Heart left ventricle (tissue), 16 donors: ENCODE results near the gene RCOR2. TPM values are rescaled to one million over a fixed set of nuclear protein-coding genes. Genes with fewer than 3 reads are reported as not detected.

Experiments
- ATAC-seq, 4 donors: fragments of 200-7000 bp; cut with Tn5 transposase; one replicate each; pipeline ENCODE4 v1.9.1; 2020 to 2022; ENCODE audit warnings: moderate library complexity in 4 of 4, mild to moderate bottlenecking in 3 of 4, moderate number of reproducible peaks in 1 of 4
- DNase-seq, 5 donors: peaks; one replicate each; pipeline ENCODE4 v3.0.0-alpha.2; 2020
- H3K27ac ChIP-seq, 12 donors: fragments of 200-600 bp; sonication (generic) in 4 of 12; one replicate each; pipeline versions ENCODE4 v1.5.0 to v1.8.0; 2016 to 2022; ENCODE audit warnings: mild to moderate bottlenecking in 2 of 12
- H3K27me3 ChIP-seq, 9 donors: fragments of 200-600 bp; sonication (generic) in 2 of 9; one replicate each; pipeline versions ENCODE4 v1.5.1 to v1.8.0; 2016 to 2022; ENCODE audit warnings: mild to moderate bottlenecking in 3 of 9
- H3K36me3 ChIP-seq, 9 donors: fragments of 200-600 bp; sonication (generic) in 2 of 9; one replicate each; pipeline versions ENCODE4 v1.5.0 to v1.8.0; 2018 to 2022; ENCODE audit warnings: mild to moderate bottlenecking in 2 of 9
- H3K4me1 ChIP-seq, 12 donors: fragments of 200-600 bp; sonication (generic) in 4 of 12; one replicate each; pipeline versions ENCODE4 v1.5.0 to v1.8.0; 2016 to 2022; ENCODE audit warnings: mild to moderate bottlenecking in 3 of 12
- H3K4me3 ChIP-seq, 12 donors: fragments of 200-600 bp; sonication (generic) in 4 of 12; one replicate each; pipeline versions ENCODE4 v1.5.0 to v1.8.0; 2017 to 2022; ENCODE audit warnings: mild to moderate bottlenecking in 9 of 12, moderate library complexity in 4 of 12
- H3K9me3 ChIP-seq, 12 donors: fragments of 200-600 bp; sonication (generic) in 4 of 12; one replicate each; pipeline versions ENCODE4 v1.5.0 to v1.8.0; 2016 to 2022; ENCODE audit warnings: mild to moderate bottlenecking in 1 of 12
- CTCF ChIP-seq, 12 donors: fragments of 200-600 bp; sonication (generic) in 4 of 12; IDR thresholded peaks; one replicate each; pipeline versions ENCODE4 v1.5.0 to v1.8.0; 2018 to 2022; ENCODE audit warnings: antibody characterized with exemption in 12 of 12, mild to moderate bottlenecking in 5 of 12
- POLR2A ChIP-seq, 2 donors: fragments of 450-650 bp; IDR thresholded peaks; one replicate each; pipeline ENCODE4 v1.6.1; 2017; ENCODE audit warnings: antibody characterized with exemption in 2 of 2, mild to moderate bottlenecking in 2 of 2, moderate library complexity in 2 of 2
- WGBS, 4 donors: extraction: QIAGEN DNeasy Blood & Tissue Kit in 2 of 4; methylation state at CpG; one replicate each; pipeline versions ENCODE4 v1.1.5 to v1.1.7; 2013 to 2018; 5-methylcytosine and 5-hydroxymethylcytosine counted together
- intact Hi-C, 10 donors: fragments of 100-400 bp; cut with DNase I; formaldehyde crosslinking; loops; one replicate each; pipeline versions ENCODE4 v1.11.1 to v1.14.2; 2022
- polyA plus RNA-seq, 2 donors: library from polyadenylated mRNA; stranded (reverse); fragments of 200-250 nt; gene quantifications; one replicate each; pipeline ENCODE4 v1.2.3, GENCODE V29; 2013
- total RNA-seq, 9 donors: library from RNA; depleted of rRNA in 2 of 9; stranded (reverse); fragments of >200 nt in 2 of 9; fragmentation: NEBNext Ultra II Directional in 3 of 9; extraction: Animal tissue kit (Norgen Biotek cat#: 25700) in 3 of 9; gene quantifications; one replicate each; pipeline versions ENCODE4 v1.1.0 to v1.2.4, GENCODE V29; 2016 to 2023
- donor health status: ischemic (EF 13 %, LVEDD 7.1; RV severe dilation, severe dysfunction).
- donor health status: healthy with polysubstance abuse.
- donor health status: DM: no; HTN: yes; CAD: no.
- donor health status: DM: no; HTN: no; CAD: no.
- donor health status: ischemic (EF 25% LVEDD 6.9; RV normal size, moderate dysfunction).
- donor health status: ischemic (EF 25% LVEDD 5.7; RV mildly dilated, moderate dysfunction).
- donor health status: healthy.
- donor health status: DM: yes; HTN: yes; CAD: no.
- donor health status: ischemic (EF 35%, LVEDD 5.7; RV mildly dilated, moderate dysfunction).
- donor health status: nonischemic (EF 11% LVEDD 7.7; RV severe dilation, severe dysfunction).
- donor health status: DM: yes; HTN: yes; CAD: no.
- donor health status: PGD.
- donor health status: ischemic (EF 29% LVEDD 5.4; RV normal size, mild dysfunction).
- donor health status: nonischemic (EF 23%, LVEDD 6.1; RV moderate dilation, normal function).

Gene RCOR2
- total and polyA plus RNA-seq, 11 donors: 1.9 to 5.7 (median 4.2) TPM

GRCh38 chr11:63906585-63906984 is 10.4 kb downstream of the RCOR2 start:
- H3K4me1 ChIP-seq: peaks cover 0 to 35% (median 6%) of the 10 kb centered on the region in 12 donors
- H3K36me3 ChIP-seq: peaks cover 2 to 81% (median 73%) of the 10 kb centered on the region in 9 donors
- H3K27me3 ChIP-seq: no peaks in the 10 kb centered on the region
- H3K27ac ChIP-seq: no peak overlapping the region
- ATAC-seq (no peak), DNase-seq (no peak)
- 88 to 97% (median 91%) methylated on average over 5 to 7 of the region's 7 CpGs for WGBS, 4 donors
- TF ChIP-seq POLR2A (IDR thresholded peaks at IDR 0.05) (no peak), CTCF (IDR thresholded peaks at IDR 0.05) (peak in 11 of 12 donors; percentile 9 to 47 (median 22))
- H3K4me3 ChIP-seq: no peak overlapping the region
- intact Hi-C loops: loop anchor here in 1 of 10 donors (5.0 kb wide), 1 partner anchor 36 kb away; no protein-coding TSS in a partner anchor
- H3K9me3 ChIP-seq: no peaks in the 10 kb centered on the region

GRCh38 chr11:63906087-63906486 is 10.9 kb downstream of the RCOR2 start:
- no peak for DNase-seq
- H3K4me3 ChIP-seq: no peak overlapping the region
- peaks cover 0 to 33% (median 6%) of the 10 kb centered on the region in 12 donors for H3K4me1 ChIP-seq
- WGBS, 4 donors: 93 to 99% (median 95%) methylated on average over 4 of the region's 4 CpGs
- intact Hi-C loops: loop anchor here in 1 of 10 donors (5.0 kb wide), 1 partner anchor 36 kb away; no protein-coding TSS in a partner anchor
- no peaks in the 10 kb centered on the region for H3K27me3 ChIP-seq
- TF ChIP-seq POLR2A (IDR thresholded peaks at IDR 0.05) (no peak), CTCF (IDR thresholded peaks at IDR 0.05) (no peak)
- H3K27ac ChIP-seq: no peak overlapping the region
- no peak for ATAC-seq
- no peaks in the 10 kb centered on the region for H3K9me3 ChIP-seq
- peaks cover 2 to 86% (median 75%) of the 10 kb centered on the region in 9 donors for H3K36me3 ChIP-seq

- ATAC-seq (no peak), DNase-seq (no peak)
- peaks cover 0 to 24% (median 6%) of the 10 kb centered on the region in 12 donors for H3K4me1 ChIP-seq
- intact Hi-C loops: loop anchor here in 1 of 10 donors (5.0 kb wide), 1 partner anchor 37 kb away; no protein-coding TSS in a partner anchor
- no peaks in the 10 kb centered on the region for H3K9me3 ChIP-seq
- H3K36me3 ChIP-seq: peaks cover 2 to 95% (median 84%) of the 10 kb centered on the region in 9 donors
- H3K27ac ChIP-seq: no peak overlapping the region
- H3K4me3 ChIP-seq: no peak overlapping the region
- no peak for TF ChIP-seq POLR2A (IDR thresholded peaks at IDR 0.05)
- TF ChIP-seq CTCF (IDR thresholded peaks at IDR 0.05): no peak
- no peaks in the 10 kb centered on the region for H3K27me3 ChIP-seq
- WGBS, 4 donors: 86 to 88% (median 86%) methylated on average over 6 of the region's 6 CpGs
Measured at GRCh38 chr11:63905179-63905578, 11.8 kb downstream of the RCOR2 start.

GRCh38 chr11:63904743-63905142 is 12.2 kb downstream of the RCOR2 start:
- ATAC-seq (no peak), DNase-seq (no peak)
- Histone ChIP-seq H3K27me3 (no peaks in the 10 kb centered on the region), H3K4me1 (peaks cover 0 to 22% (median 6%) of the 10 kb centered on the region in 12 donors), H3K9me3 (no peaks in the 10 kb centered on the region), H3K36me3 (peaks cover 2 to 98% (median 87%) of the 10 kb centered on the region in 9 donors), H3K4me3 (no peak overlapping the region), H3K27ac (no peak overlapping the region)
- TF ChIP-seq POLR2A (IDR thresholded peaks at IDR 0.05) (no peak), CTCF (IDR thresholded peaks at IDR 0.05) (no peak)
- intact Hi-C loops: loop anchor here in 1 of 10 donors (5.0 kb wide), 1 partner anchor 38 kb away; no protein-coding TSS in a partner anchor
- 87 to 95% (median 92%) methylated on average over 13 of the region's 13 CpGs for WGBS, 4 donors
